H1 (cell line): ENCODE results near the gene SORBS1. TPM values are rescaled to one million over a fixed set of nuclear protein-coding genes. Genes with fewer than 3 reads are reported as not detected.

Experiments used
- CTCF ChIA-PET: fragments of 300-600 bp; sonication (Branson Sonifier 250); formaldehyde crosslinking; loops from one replicate; lab custom pipeline; 2021; ENCODE audit not compliant: partially characterized antibody; lab: Charles Lee
- POLR2A ChIA-PET: fragments of 300-600 bp; sonication (Branson Sonifier 250); formaldehyde crosslinking; loops from one replicate; lab custom pipeline; 2021; ENCODE audit warnings: inconsistent platforms; ENCODE audit not compliant: partially characterized antibody; lab: Charles Lee
- DNase-seq, 2 experiments: peaks; one replicate each; pipeline versions ENCODE4 v3.0.0 to v3.0.0-alpha.2; 2010 to 2022; ENCODE audit warnings: low spot score in 2 of 2, low read depth in 1 of 2, mixed read lengths in 1 of 2
- FAIRE-seq: peaks from 2 replicates; lab custom pipeline; 2011; peaks lifted over from hg19 to GRCh38; lab: Jason Lieb, UNC
- H2AFZ ChIP-seq: 2 replicates; pipeline ENCODE4 v1.8.1; 2012; ENCODE audit warnings: low read length, inconsistent platforms
- H2AK5ac ChIP-seq: 2 replicates; pipeline ENCODE4 v1.6.1; 2013; ENCODE audit warnings: low read depth, low read length
- H2BK120ac ChIP-seq: replicated peaks from 2 replicates; pipeline ENCODE3; 2013; ENCODE audit warnings: low read depth, low read length, inconsistent platforms
- H2BK12ac ChIP-seq: 2 replicates; pipeline ENCODE4 v1.6.1; 2013; ENCODE audit warnings: low read depth, low read length
- H2BK15ac ChIP-seq: 2 replicates; pipeline ENCODE4 v1.6.1; 2013; ENCODE audit warnings: low read length
- H2BK20ac ChIP-seq: 2 replicates; pipeline ENCODE4 v1.6.1; 2013; ENCODE audit warnings: low read length
- H2BK5ac ChIP-seq: 2 replicates; pipeline ENCODE4 v1.6.1; 2013; ENCODE audit warnings: low read depth, low read length
- H3K14ac ChIP-seq: 2 replicates; pipeline ENCODE4 v1.6.1; 2013; ENCODE audit warnings: inconsistent platforms; ENCODE audit not compliant: insufficient read length
- H3K18ac ChIP-seq: 2 replicates; pipeline ENCODE4 v1.6.1; 2013; ENCODE audit warnings: low read length; ENCODE audit errors: extremely low read depth
- H3K23ac ChIP-seq: 2 replicates; pipeline ENCODE4 v1.6.1; 2013; ENCODE audit warnings: inconsistent platforms; ENCODE audit not compliant: insufficient read length
- H3K23me2 ChIP-seq: 2 replicates; pipeline ENCODE4 v1.6.1; 2013; ENCODE audit warnings: low read depth, low read length
- H3K27ac ChIP-seq: 2 replicates; pipeline ENCODE4 v1.6.1; 2011; ENCODE audit warnings: low read depth, low read length, inconsistent platforms
- H3K27me3 ChIP-seq, 4 experiments: replicated peaks in 1 of 4; 1 replicate in 1 of 4; 2 replicates in 3 of 4; pipeline versions ENCODE4 v1.6.1 to v1.8.1; 2011 to 2013; ENCODE audit warnings: low read length in 3 of 4, mild to moderate bottlenecking in 3 of 4, inconsistent platforms in 2 of 4, mixed read lengths in 2 of 4, moderate library complexity in 1 of 4; ENCODE audit not compliant: control insufficient read depth in 3 of 4, insufficient read depth in 3 of 4; ENCODE audit errors: extremely low read depth in 1 of 4
- H3K36me3 ChIP-seq, 4 experiments: 2 replicates each; pipeline versions ENCODE4 v1.6.1 to v1.8.1; 2011 to 2013; ENCODE audit warnings: mild to moderate bottlenecking in 4 of 4, low read length in 3 of 4, moderate library complexity in 2 of 4, control low read depth in 1 of 4, inconsistent platforms in 1 of 4; ENCODE audit not compliant: insufficient read depth in 4 of 4, control insufficient read depth in 2 of 4
- H3K4ac ChIP-seq: replicated peaks from 2 replicates; pipeline ENCODE3; 2013; ENCODE audit warnings: low read length, low read depth, mixed read lengths, inconsistent platforms; ENCODE audit not compliant: insufficient read length
- H3K4me1 ChIP-seq, 4 experiments: replicated peaks in 1 of 4; 1 replicate in 1 of 4; 2 replicates in 3 of 4; pipeline versions ENCODE4 v1.6.1 to v1.8.1; 2011 to 2013; ENCODE audit warnings: low read length in 3 of 4, inconsistent platforms in 2 of 4, mixed read lengths in 1 of 4; ENCODE audit not compliant: insufficient read depth in 4 of 4, control insufficient read depth in 3 of 4
- H3K4me2 ChIP-seq, 2 experiments: 2 replicates each; pipeline versions ENCODE4 v1.6.1 to v1.8.1; 2011 to 2013; ENCODE audit warnings: low read depth in 2 of 2, low read length in 2 of 2, control low read depth in 1 of 2, inconsistent platforms in 1 of 2, mild to moderate bottlenecking in 1 of 2; ENCODE audit not compliant: insufficient read depth in 1 of 2
- H3K4me3 ChIP-seq, 4 experiments: fragments of 200-600, 300-600 bp in 1 of 4; sonication (generic), shearing (Covaris generic), sonication (Bioruptor Twin) in 1 of 4; 2 replicates each; pipeline versions ENCODE4 v1.5.1 to v1.8.1; 2011 to 2016; ENCODE audit warnings: low read length in 4 of 4, low read depth in 3 of 4, control low read depth in 2 of 4, inconsistent platforms in 2 of 4, mild to moderate bottlenecking in 2 of 4, mixed read lengths in 1 of 4, moderate library complexity in 1 of 4; ENCODE audit not compliant: insufficient read depth in 2 of 4; ENCODE audit errors: extremely low read depth in 1 of 4
- H3K56ac ChIP-seq: replicated peaks from 2 replicates; pipeline ENCODE3; 2013; ENCODE audit warnings: low read depth, mild to moderate bottlenecking, mixed read lengths, low read length, inconsistent platforms; ENCODE audit not compliant: insufficient read length
- H3K79me1 ChIP-seq: 2 replicates; pipeline ENCODE4 v1.6.1; 2013; ENCODE audit warnings: low read depth, low read length, control low read depth
- H3K79me2 ChIP-seq, 2 experiments: 2 replicates each; pipeline versions ENCODE4 v1.6.1 to v1.8.1; 2012 to 2013; ENCODE audit warnings: low read length in 2 of 2, mild to moderate bottlenecking in 2 of 2, inconsistent platforms in 1 of 2; ENCODE audit not compliant: insufficient read depth in 2 of 2, control insufficient read depth in 1 of 2
- H3K9ac ChIP-seq, 4 experiments: replicated peaks in 1 of 4; 1 replicate in 1 of 4; 2 replicates in 3 of 4; pipeline versions ENCODE4 v1.6.1 to v1.8.1; 2011 to 2013; ENCODE audit warnings: low read depth in 3 of 4, low read length in 3 of 4, control low read depth in 2 of 4, mild to moderate bottlenecking in 2 of 4, moderate library complexity in 2 of 4, inconsistent platforms in 1 of 4; ENCODE audit errors: extremely low read depth in 1 of 4
- H3K9me3 ChIP-seq, 2 experiments: 2 replicates each; pipeline versions ENCODE4 v1.6.1 to v1.8.1; 2012 to 2013; ENCODE audit warnings: mild to moderate bottlenecking in 2 of 2, moderate library complexity in 2 of 2, control low read depth in 1 of 2, inconsistent platforms in 1 of 2, low read depth in 1 of 2, low read length in 1 of 2, mixed read lengths in 1 of 2; ENCODE audit not compliant: insufficient read depth in 2 of 2
- H4K20me1 ChIP-seq, 2 experiments: replicated peaks in 1 of 2; 2 replicates each; pipeline versions ENCODE3 to v1.8.1; 2011 to 2013; ENCODE audit warnings: inconsistent platforms in 2 of 2, low read length in 2 of 2, mild to moderate bottlenecking in 1 of 2; ENCODE audit not compliant: insufficient read depth in 2 of 2, control insufficient read depth in 1 of 2
- H4K5ac ChIP-seq: 2 replicates; pipeline ENCODE4 v1.6.1; 2013; ENCODE audit warnings: low read length, low read depth, mixed read lengths, inconsistent platforms; ENCODE audit not compliant: insufficient read length
- H4K8ac ChIP-seq: 2 replicates; pipeline ENCODE4 v1.8.0; 2013; ENCODE audit warnings: mild to moderate bottlenecking, moderate library complexity, low read length, inconsistent platforms; ENCODE audit not compliant: insufficient read depth; ENCODE audit errors: extremely low read depth
- H4K91ac ChIP-seq: replicated peaks from 2 replicates; pipeline ENCODE3; 2013; ENCODE audit warnings: low read length, mixed read lengths, inconsistent platforms; ENCODE audit not compliant: insufficient read length
- EZH2 ChIP-seq: fragments of 200-600 bp; sonication (generic); IDR thresholded peaks from 2 replicates; pipeline ENCODE4 v1.7.1; 2012; ENCODE audit warnings: low read depth, mild to moderate bottlenecking, moderate library complexity, low read length, inconsistent platforms; ENCODE audit not compliant: severe bottlenecking
- KDM5A ChIP-seq: fragments of 200-600 bp; IDR thresholded peaks from 2 replicates; pipeline ENCODE4 v1.7.1; 2012; ENCODE audit warnings: mild to moderate bottlenecking, low read length, inconsistent platforms, mixed read lengths
- TEAD4 ChIP-seq: IDR thresholded peaks from 2 replicates; pipeline ENCODE4 v1.6.1; 2012; ENCODE audit warnings: low read depth, low read length, inconsistent platforms, mixed read lengths
- WGBS, 2 experiments: shearing (Covaris generic) in 1 of 2; methylation state at CpG; one replicate each; pipeline versions ENCODE4 v1.1.6 to v1.1.7; 2013 to 2015; ENCODE audit warnings: low lambda C conversion rate in 2 of 2, mixed read lengths in 2 of 2, inconsistent platforms in 1 of 2, low coverage in 1 of 2, missing lambda C conversion rate in 1 of 2; ENCODE audit not compliant: insufficient replicate concordance in 2 of 2, insufficient coverage in 1 of 2, insufficient read length in 1 of 2; ENCODE audit errors: extremely low coverage in 1 of 2, missing lambda C conversion rate in 1 of 2; 5-methylcytosine and 5-hydroxymethylcytosine counted together
- polyA plus RNA-seq, 7 experiments: library from polyadenylated mRNA; depleted of rRNA in 3 of 7; stranded (reverse) in 5 of 7; unstranded in 2 of 7; fragments of >200 nt in 5 of 7; fragments of 200-250 nt in 2 of 7; gene quantifications; 1 replicate in 5 of 7; 2 replicates in 1 of 7; 4 replicates in 1 of 7; pipeline versions ENCODE4 v1.2.1 to v1.2.3, GENCODE V29; 2011 to 2013; ENCODE audit warnings: missing spikeins in 2 of 7, mixed read lengths in 2 of 7
- total RNA-seq: library from RNA; stranded (reverse); fragmentation: NEBNext Ultra II Directional; extraction: Animal tissue kit (Norgen Biotek cat#: 25700); gene quantifications from 2 replicates; pipeline ENCODE4 v1.2.1, GENCODE V29; 2021

SORBS1 gene
- total and polyA plus RNA-seq, 2 of the 8 experiments (the other 6 are each of a cell fraction or from before 2014, with no cell fraction given): 16.0 to 35.0 TPM

DNA sequence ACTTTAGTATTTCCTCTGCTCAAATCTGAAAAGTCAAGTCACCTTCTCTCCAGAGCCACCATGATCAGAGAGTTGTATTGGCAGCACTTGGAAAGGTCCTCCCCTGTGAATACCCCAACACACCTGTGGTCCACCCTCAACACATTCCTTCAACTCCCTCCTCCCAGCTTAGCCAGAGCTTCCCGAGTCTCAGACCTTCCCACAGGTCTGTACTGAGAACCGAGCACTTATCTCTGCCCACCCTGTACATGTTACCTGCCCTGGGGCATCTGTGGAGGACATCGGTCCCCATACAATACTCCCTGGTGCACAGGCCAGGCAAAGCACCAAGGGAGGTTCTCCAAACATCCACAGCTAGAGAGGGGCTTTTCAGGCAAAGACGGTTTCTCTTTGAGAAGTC lies 30.6 kb downstream of the SORBS1 start:
- Histone ChIP-seq H3K79me2 (peaks cover 6 to 74% of the 10 kb centered on the region in 2 experiments; a peak in 3 of 4 replicates), H4K8ac (no peak overlapping the region), H3K27ac (no peak overlapping the region), H3K79me1 (peaks cover 11% of the 10 kb centered on the region), H3K27me3 (no peaks in the 10 kb centered on the region), H2BK120ac (no peak overlapping the region), H2AK5ac (peak overlapping the region; percentile 33; the same call in 1 of the 2 replicates), H3K4ac (no peak overlapping the region), H3K23ac (no peak overlapping the region), H2BK12ac (no peak overlapping the region), H3K36me3 (no peaks in the 10 kb centered on the region), H3K4me3 (no peak overlapping the region), H4K91ac (no peak overlapping the region), H3K9me3 (no peaks in the 10 kb centered on the region), H2BK20ac (no peak overlapping the region), H3K23me2 (no peaks in the 10 kb centered on the region), H3K18ac (no peak overlapping the region), H2AFZ (no peak overlapping the region), H3K56ac (no peak overlapping the region)
- CTCF ChIA-PET: interaction anchor here (1.2 to 2.2 kb wide), 5 partner anchors 10 to 100 kb away, joined by 3 to 10 read pairs (median 7); no protein-coding TSS in a partner anchor
- POLR2A ChIA-PET: interaction anchor here (1.1 kb wide), 1 partner anchor 100 kb away, joined by 3 read pairs; no protein-coding TSS in a partner anchor
- no peak for FAIRE-seq
- 88% methylated on average over 3 of the region's 4 CpGs; no CpG with 5 or more reads in 1 of the 2 experiments for WGBS, 2 experiments
- DNase-seq: no peak
- TF ChIP-seq EZH2 (no peak), TEAD4 (no peak), KDM5A (no peak)
- TF ChIP-seq, all 59 proteins: peak for 0
- no peak overlapping the region for H2BK15ac ChIP-seq
- no peak overlapping the region for H4K5ac ChIP-seq
- peaks cover 2 to 9% (median 5%) of the 10 kb centered on the region in 4 experiments; a peak in 5 of 7 replicates for H3K4me1 ChIP-seq
- H2BK5ac ChIP-seq: no peak overlapping the region
- no peak overlapping the region for H3K14ac ChIP-seq
- peaks cover 0 to 8% of the 10 kb centered on the region in 2 experiments for H4K20me1 ChIP-seq
- H3K9ac ChIP-seq: no peak overlapping the region
- no peak overlapping the region for H3K4me2 ChIP-seq
